Spleen (tissue), 11 donors: ENCODE data around the gene KCNJ3. TPM values are rescaled to one million over a fixed set of nuclear protein-coding genes. Genes with fewer than 3 reads are reported as not detected.

Experiments
- DNase-seq: peaks from one replicate; pipeline ENCODE4 v3.0.0-alpha.2; 2020
- H3K27ac ChIP-seq, 8 donors: fragments of 200-600 bp; sonication (generic) in 7 of 8; 1 replicate in 4 of 8; 2 replicates in 4 of 8; pipeline versions ENCODE4 v1.5.0 to v1.8.0; 2016 to 2021; ENCODE audit warnings: inconsistent platforms in 4 of 8, mild to moderate bottlenecking in 4 of 8, moderate library complexity in 1 of 8
- H3K27me3 ChIP-seq, 7 donors: fragments of 200-600 bp; sonication (generic) in 6 of 7; replicated peaks in 1 of 7; 1 replicate in 4 of 7; 2 replicates in 3 of 7; pipeline versions ENCODE4 v1.5.0 to v1.8.0; 2016 to 2021; ENCODE audit warnings: inconsistent platforms in 3 of 7, mild to moderate bottlenecking in 1 of 7
- H3K36me3 ChIP-seq, 6 donors: fragments of 200-600 bp; sonication (generic) in 5 of 6; 1 replicate in 4 of 6; 2 replicates in 2 of 6; pipeline versions ENCODE4 v1.5.0 to v1.8.0; 2016 to 2021; ENCODE audit warnings: inconsistent platforms in 2 of 6
- H3K4me1 ChIP-seq, 6 donors: fragments of 200-600 bp; sonication (generic) in 5 of 6; 1 replicate in 3 of 6; 2 replicates in 3 of 6; pipeline versions ENCODE4 v1.5.0 to v1.8.0; 2016 to 2021; ENCODE audit warnings: inconsistent platforms in 3 of 6
- H3K4me3 ChIP-seq, 8 donors: fragments of 200-600 bp; sonication (generic) in 7 of 8; 1 replicate in 4 of 8; 2 replicates in 4 of 8; pipeline versions ENCODE4 v1.5.0 to v1.8.0; 2016 to 2021; ENCODE audit warnings: inconsistent platforms in 4 of 8, mild to moderate bottlenecking in 4 of 8, moderate library complexity in 2 of 8
- H3K9me3 ChIP-seq, 8 donors: fragments of 200-600 bp; sonication (generic) in 7 of 8; 1 replicate in 4 of 8; 2 replicates in 4 of 8; pipeline versions ENCODE4 v1.5.0 to v1.8.0; 2016 to 2021; ENCODE audit warnings: inconsistent platforms in 4 of 8
- POLR2A ChIP-seq, 3 donors: fragments of 450-650 bp; IDR thresholded peaks; one replicate each; pipeline ENCODE4 v1.5.1; 2017; ENCODE audit warnings: antibody characterized with exemption in 3 of 3, mild to moderate bottlenecking in 1 of 3
- POLR2AphosphoS5 ChIP-seq, 3 donors: sonication (generic); formaldehyde crosslinking; IDR thresholded peaks; one replicate each; pipeline ENCODE4 v1.5.1; 2017; ENCODE audit warnings: antibody characterized with exemption in 3 of 3
- WGBS, 5 donors: extraction: QIAGEN DNeasy Blood & Tissue Kit in 3 of 5; methylation state at CpG; one replicate each; pipeline versions ENCODE4 v1.1.5 to v1.1.7; 2013 to 2018; 5-methylcytosine and 5-hydroxymethylcytosine counted together
- intact Hi-C: fragments of 100-400 bp; cut with DNase I; formaldehyde crosslinking; loops from one replicate; pipeline ENCODE4 v1.15.0; 2023; ENCODE audit warnings: low total_unique reads
- polyA plus RNA-seq, 3 donors: library from polyadenylated mRNA; stranded (reverse); fragments of 200-250 nt; gene quantifications; one replicate each; pipeline ENCODE4 v1.2.1, GENCODE V29; 2013
- total RNA-seq, 7 donors: library from RNA; depleted of rRNA in 3 of 7; stranded (reverse); fragments of >200 nt in 3 of 7; fragmentation: NEBNext Ultra II Directional in 4 of 7; extraction: Animal tissue kit (Norgen Biotek cat#: 25700) in 4 of 7; gene quantifications; one replicate each; pipeline versions ENCODE4 v1.1.0 to v1.2.1, GENCODE V29; 2016 to 2021
- TF ChIP-seq, protein P1 (sequence below), 11 experiments: fragments of 200-600 bp in 7 of 11; fragments of 450-650 bp in 4 of 11; sonication (generic) in 4 of 11; IDR thresholded peaks in 8 of 11; conservative IDR thresholded peaks in 3 of 11; 1 replicate in 7 of 11; 2 replicates in 4 of 11; pipeline versions ENCODE4 v1.4.0 to v1.8.0; 2016 to 2021; ENCODE audit warnings: antibody characterized with exemption in 11 of 11, inconsistent platforms in 4 of 11, mild to moderate bottlenecking in 1 of 11
- donor health status: healthy with polysubstance abuse.
- donor health status: DM: no; HTN: no; CAD: no; lungs with moderate emphysema.
- donor health status: DM: no; HTN: no; CAD: no.
- donor health status: Bipolar disorder and iron deficiency.
- donor health status: healthy.
- donor health status: DM: no; HTN: no; CAD: no.
- donor health status: DM: yes; HTN: yes; CAD: no.

KCNJ3 gene
- total and polyA plus RNA-seq, 10 donors = 0.12 to 2.4 (median 0.98) TPM

DNA sequence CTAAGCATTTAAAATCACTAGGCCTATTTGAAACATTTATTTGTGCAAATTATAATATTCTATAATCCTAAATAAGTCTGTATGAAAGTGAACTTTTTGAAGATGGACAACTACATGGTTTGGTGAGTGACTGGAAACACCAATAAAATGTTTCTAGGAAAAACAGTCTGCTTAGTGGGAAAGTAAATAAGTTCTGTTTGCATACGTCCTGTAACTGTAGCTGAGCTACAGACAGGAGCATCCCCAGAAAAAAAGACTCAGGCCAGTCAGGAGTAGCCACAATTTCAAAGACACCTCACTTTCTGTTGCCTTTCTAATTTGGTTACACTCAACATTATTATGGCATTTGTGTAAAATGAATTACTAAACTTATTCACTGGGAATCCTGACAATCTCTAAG is 28.4 kb upstream of the KCNJ3 start:
- Histone ChIP-seq H3K4me3 (no peak overlapping the region), H3K27ac (no peak overlapping the region), H3K4me1 (no peaks in the 10 kb centered on the region), H3K9me3 (peaks cover 0 to 5% (median 0%) of the 10 kb centered on the region in 8 donors), H3K36me3 (no peaks in the 10 kb centered on the region), H3K27me3 (no peaks in the 10 kb centered on the region)
- 61 to 92% (median 68%) methylated on average over 1 of the region's 1 CpG for WGBS, 5 donors
- TF ChIP-seq, protein P1, sequence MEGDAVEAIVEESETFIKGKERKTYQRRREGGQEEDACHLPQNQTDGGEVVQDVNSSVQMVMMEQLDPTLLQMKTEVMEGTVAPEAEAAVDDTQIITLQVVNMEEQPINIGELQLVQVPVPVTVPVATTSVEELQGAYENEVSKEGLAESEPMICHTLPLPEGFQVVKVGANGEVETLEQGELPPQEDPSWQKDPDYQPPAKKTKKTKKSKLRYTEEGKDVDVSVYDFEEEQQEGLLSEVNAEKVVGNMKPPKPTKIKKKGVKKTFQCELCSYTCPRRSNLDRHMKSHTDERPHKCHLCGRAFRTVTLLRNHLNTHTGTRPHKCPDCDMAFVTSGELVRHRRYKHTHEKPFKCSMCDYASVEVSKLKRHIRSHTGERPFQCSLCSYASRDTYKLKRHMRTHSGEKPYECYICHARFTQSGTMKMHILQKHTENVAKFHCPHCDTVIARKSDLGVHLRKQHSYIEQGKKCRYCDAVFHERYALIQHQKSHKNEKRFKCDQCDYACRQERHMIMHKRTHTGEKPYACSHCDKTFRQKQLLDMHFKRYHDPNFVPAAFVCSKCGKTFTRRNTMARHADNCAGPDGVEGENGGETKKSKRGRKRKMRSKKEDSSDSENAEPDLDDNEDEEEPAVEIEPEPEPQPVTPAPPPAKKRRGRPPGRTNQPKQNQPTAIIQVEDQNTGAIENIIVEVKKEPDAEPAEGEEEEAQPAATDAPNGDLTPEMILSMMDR (IDR thresholded peaks at IDR 0.05 in 8 of 11, conservative IDR thresholded peaks at IDR 0.05 in 3 of 11) = no peak
- TF ChIP-seq POLR2AphosphoS5 (IDR thresholded peaks at IDR 0.05) (no peak), POLR2A (IDR thresholded peaks at IDR 0.05) (no peak)
- intact Hi-C loops = no loop called here
- DNase-seq = no peak

DNA sequence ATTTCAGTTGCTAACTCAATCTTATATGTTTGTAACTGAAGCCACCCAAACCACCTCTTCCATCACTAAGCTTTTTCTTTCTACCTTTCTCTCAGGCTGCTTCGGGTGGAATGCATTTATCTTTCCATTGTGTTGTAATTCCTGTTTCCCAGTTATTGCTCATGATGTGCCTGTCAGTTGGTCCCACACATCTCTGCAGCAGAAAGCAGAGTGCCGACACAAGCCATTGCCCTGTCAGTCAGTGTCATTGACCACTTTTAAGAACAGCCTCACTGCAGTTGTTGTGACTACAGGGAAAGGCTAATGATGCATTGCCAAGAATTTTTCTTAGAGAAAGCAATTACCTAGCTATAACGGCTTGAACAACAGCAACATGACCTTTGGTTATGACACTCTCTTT is 24.8 kb upstream of the KCNJ3 start:
- TF ChIP-seq POLR2A (IDR thresholded peaks at IDR 0.05) (no peak), POLR2AphosphoS5 (IDR thresholded peaks at IDR 0.05) (no peak)
- Histone ChIP-seq H3K4me3 (no peak overlapping the region), H3K27ac (no peak overlapping the region), H3K27me3 (no peaks in the 10 kb centered on the region), H3K36me3 (no peaks in the 10 kb centered on the region), H3K9me3 (no peaks in the 10 kb centered on the region), H3K4me1 (no peaks in the 10 kb centered on the region)
- no peak for DNase-seq
- intact Hi-C loops = no loop called here
- WGBS, 5 donors = 64 to 86% (median 72%) methylated on average over 3 of the region's 3 CpGs

DNA sequence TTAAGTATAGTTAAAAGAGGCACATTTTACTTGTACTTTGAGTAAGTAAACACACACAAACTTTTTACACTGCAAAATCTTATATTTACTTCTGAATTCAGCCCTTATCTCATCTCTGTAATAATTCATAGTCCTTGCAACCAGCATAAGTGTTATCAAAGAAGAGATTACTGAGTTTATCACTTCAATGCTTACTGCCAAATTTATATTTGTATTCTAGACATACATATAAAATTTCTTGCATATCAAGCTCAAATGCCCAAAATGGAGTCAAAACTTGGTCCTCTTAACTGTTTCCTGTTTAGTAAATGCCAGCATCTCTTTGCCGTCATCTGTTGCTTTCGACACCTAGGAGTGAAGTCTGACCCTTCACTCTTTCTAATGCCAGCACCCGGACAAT is 21.1 kb upstream of the KCNJ3 start:
- intact Hi-C loops = no loop called here
- Histone ChIP-seq H3K4me3 (no peak overlapping the region), H3K4me1 (no peaks in the 10 kb centered on the region), H3K27me3 (no peaks in the 10 kb centered on the region), H3K27ac (no peak overlapping the region), H3K9me3 (no peaks in the 10 kb centered on the region), H3K36me3 (no peaks in the 10 kb centered on the region)
- no peak for DNase-seq
- WGBS, 5 donors = 66 to 88% (median 85%) methylated on average over 3 of the region's 3 CpGs
- TF ChIP-seq, protein P1 (IDR thresholded peaks at IDR 0.05 in 8 of 11, conservative IDR thresholded peaks at IDR 0.05 in 3 of 11) = no peak
- TF ChIP-seq POLR2A (IDR thresholded peaks at IDR 0.05) (no peak), POLR2AphosphoS5 (IDR thresholded peaks at IDR 0.05) (no peak)

DNA sequence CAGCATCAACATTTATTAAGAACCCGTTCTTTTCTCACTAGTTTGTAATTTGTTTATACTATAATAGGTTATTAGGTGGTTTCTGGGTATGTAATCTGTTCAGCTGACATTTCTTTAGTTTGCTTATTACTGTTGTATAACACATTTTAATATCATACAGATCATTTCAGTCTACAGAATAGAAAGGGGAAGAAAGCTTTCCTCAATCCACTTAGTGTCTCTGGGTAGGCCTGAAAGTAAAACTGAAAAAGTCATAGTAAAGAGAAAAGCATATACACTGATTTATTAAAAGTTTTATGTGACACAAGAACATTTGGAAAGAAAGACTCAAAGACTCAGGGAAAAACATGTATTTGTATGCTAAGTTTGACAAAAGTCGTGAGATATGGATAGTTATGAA is 16.8 kb upstream of the KCNJ3 start:
- Histone ChIP-seq H3K9me3 (no peaks in the 10 kb centered on the region), H3K4me3 (no peak overlapping the region), H3K36me3 (no peaks in the 10 kb centered on the region), H3K27me3 (no peaks in the 10 kb centered on the region), H3K27ac (no peak overlapping the region), H3K4me1 (no peaks in the 10 kb centered on the region)
- TF ChIP-seq POLR2A (IDR thresholded peaks at IDR 0.05) (no peak), POLR2AphosphoS5 (IDR thresholded peaks at IDR 0.05) (no peak)
- TF ChIP-seq, protein P1 (IDR thresholded peaks at IDR 0.05 in 8 of 11, conservative IDR thresholded peaks at IDR 0.05 in 3 of 11) = no peak
- intact Hi-C loops = no loop called here
- 79 to 90% (median 89%) methylated on average over 2 of the region's 2 CpGs for WGBS, 5 donors
- no peak for DNase-seq

DNA sequence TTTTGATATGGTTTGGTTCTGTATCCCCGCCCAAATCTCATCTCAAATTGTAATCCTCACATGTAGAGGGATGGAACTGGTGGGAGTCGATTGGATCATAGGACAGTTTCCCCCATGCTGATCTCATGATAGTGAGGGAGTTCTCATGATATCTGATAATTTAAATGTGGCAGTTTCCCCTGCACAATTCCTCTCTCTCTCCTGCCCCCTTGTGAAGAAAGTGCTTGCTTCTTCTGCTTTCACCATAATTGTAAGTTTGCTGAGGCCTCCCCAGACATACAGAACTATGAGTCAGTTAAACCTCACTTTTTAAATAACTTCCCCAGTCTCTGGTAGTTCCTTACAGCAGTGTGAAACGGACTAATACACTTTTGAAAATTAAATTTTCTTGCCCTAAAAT is 12.3 kb upstream of the KCNJ3 start:
- no peaks in the 10 kb centered on the region for H3K27me3 ChIP-seq
- no peak for TF ChIP-seq POLR2A (IDR thresholded peaks at IDR 0.05)
- TF ChIP-seq, protein P1 (IDR thresholded peaks at IDR 0.05 in 8 of 11, conservative IDR thresholded peaks at IDR 0.05 in 3 of 11) = no peak
- no peak for TF ChIP-seq POLR2AphosphoS5 (IDR thresholded peaks at IDR 0.05)
- WGBS, 5 donors = 62 to 78% (median 66%) methylated on average over 3 of the region's 3 CpGs
- H3K36me3 ChIP-seq = no peaks in the 10 kb centered on the region
- no peak overlapping the region for H3K27ac ChIP-seq
- H3K4me1 ChIP-seq = no peaks in the 10 kb centered on the region
- no peaks in the 10 kb centered on the region for H3K9me3 ChIP-seq
- intact Hi-C loops = no loop called here
- H3K4me3 ChIP-seq = no peak overlapping the region
- no peak for DNase-seq
